ENCODE measurements around the gene DTX3. TPM values are rescaled to one million over a fixed set of nuclear protein-coding genes. Genes with fewer than 3 reads are reported as not detected.

Gene DTX3
- total RNA-seq, 1 donor from 2014 or later: 18.3 TPM

GRCh38 chr12:57575771-57576612, 28.6 kb upstream of the DTX3 start:
- Histone ChIP-seq H3K36me3 (ENCODE audit: insufficient read depth, low read length) (no peaks in the 10 kb centered on the region), H3K9ac (ENCODE audit: low read length) (no peak overlapping the region), H3K27ac (ENCODE audit: low read depth, low read length) (no peak overlapping the region), H3K4me1 (ENCODE audit: insufficient read depth, low read length) (no peaks in the 10 kb centered on the region), H3K79me2 (ENCODE audit: insufficient read depth, low read length) (no peaks in the 10 kb centered on the region), H3K4me3 (ENCODE audit: insufficient read depth, low read depth, low read length) (no peak overlapping the region), H2AFZ (ENCODE audit: low read depth, low read length) (no peak overlapping the region), H3K27me3 (ENCODE audit: insufficient read depth, low read length) (no peaks in the 10 kb centered on the region), H3K9me3 (ENCODE audit: insufficient read depth, low read depth, low read length) (no peaks in the 10 kb centered on the region), H4K20me1 (ENCODE audit: insufficient read depth, low read length) (no peaks in the 10 kb centered on the region), H3K4me2 (ENCODE audit: low read length) (no peak overlapping the region)
- Mint-ChIP-seq H3K9me3 (ENCODE audit: unreplicated experiment) (peaks cover 11% of the 10 kb centered on the region), H3K27ac (ENCODE audit: unreplicated experiment) (no peak overlapping the region), H3K27me3 (ENCODE audit: low read depth, unreplicated experiment) (peaks cover 3% of the 10 kb centered on the region), H3K4me3 (ENCODE audit: unreplicated experiment) (no peak overlapping the region), H3K36me3 (ENCODE audit: low read depth, unreplicated experiment) (peaks cover 53% of the 10 kb centered on the region), H3K4me1 (ENCODE audit: low read depth, unreplicated experiment) (peaks cover 11% of the 10 kb centered on the region)
- no peak for TF ChIP-seq EZH2 (IDR thresholded peaks at IDR 0.05; ENCODE audit: insufficient read depth, low read length)
- no peak for TF ChIP-seq CTCF (IDR thresholded peaks at IDR 0.05; ENCODE audit: insufficient read depth, low read depth, low read length)
- no peak for FAIRE-seq
- DNase-seq (ENCODE audit: low read depth): no peak

GRCh38 chr12:57576613-57577160, 27.9 kb upstream of the DTX3 start:
- no peak overlapping the region for H3K4me2 ChIP-seq (ENCODE audit: low read length)
- H3K9me3 ChIP-seq (ENCODE audit: insufficient read depth, low read depth, low read length): no peaks in the 10 kb centered on the region
- no peak overlapping the region for H3K27ac ChIP-seq (ENCODE audit: low read depth, low read length)
- H3K4me3 Mint-ChIP-seq (ENCODE audit: unreplicated experiment): no peak overlapping the region
- TF ChIP-seq EZH2 (IDR thresholded peaks at IDR 0.05; ENCODE audit: insufficient read depth, low read length) (no peak), CTCF (IDR thresholded peaks at IDR 0.05; ENCODE audit: insufficient read depth, low read depth, low read length) (no peak)
- H3K27me3 ChIP-seq (ENCODE audit: insufficient read depth, low read length): no peaks in the 10 kb centered on the region
- peaks cover 11% of the 10 kb centered on the region for H3K9me3 Mint-ChIP-seq (ENCODE audit: unreplicated experiment)
- no peak overlapping the region for H2AFZ ChIP-seq (ENCODE audit: low read depth, low read length)
- H3K27me3 Mint-ChIP-seq (ENCODE audit: low read depth, unreplicated experiment): peaks cover 3% of the 10 kb centered on the region
- no peak overlapping the region for H3K4me3 ChIP-seq (ENCODE audit: insufficient read depth, low read depth, low read length)
- H3K36me3 Mint-ChIP-seq (ENCODE audit: low read depth, unreplicated experiment): peaks cover 51% of the 10 kb centered on the region
- no peak overlapping the region for H3K27ac Mint-ChIP-seq (ENCODE audit: unreplicated experiment)
- FAIRE-seq (no peak), DNase-seq (ENCODE audit: low read depth) (no peak)
- H3K36me3 ChIP-seq (ENCODE audit: insufficient read depth, low read length): no peaks in the 10 kb centered on the region
- no peaks in the 10 kb centered on the region for H3K4me1 ChIP-seq (ENCODE audit: insufficient read depth, low read length)
- peaks cover 11% of the 10 kb centered on the region for H3K4me1 Mint-ChIP-seq (ENCODE audit: low read depth, unreplicated experiment)
- H3K79me2 ChIP-seq (ENCODE audit: insufficient read depth, low read length): no peaks in the 10 kb centered on the region
- H4K20me1 ChIP-seq (ENCODE audit: insufficient read depth, low read length): no peaks in the 10 kb centered on the region
- no peak overlapping the region for H3K9ac ChIP-seq (ENCODE audit: low read length)
